ENCODE results near the gene SYCP3.

The SYCP3 gene

GRCh38 chr12:101738920-101739665 is at the start of gene SYCP3:
SYCP3 (minus strand) TSS chr12:101739462; CDS start chr12:101737935, 1,527 bp downstream.
- DNase-seq = no peak

GRCh38 chr12:101785671-101786070 is 46.4 kb upstream of the SYCP3 start:
- no peak for DNase-seq

DNA sequence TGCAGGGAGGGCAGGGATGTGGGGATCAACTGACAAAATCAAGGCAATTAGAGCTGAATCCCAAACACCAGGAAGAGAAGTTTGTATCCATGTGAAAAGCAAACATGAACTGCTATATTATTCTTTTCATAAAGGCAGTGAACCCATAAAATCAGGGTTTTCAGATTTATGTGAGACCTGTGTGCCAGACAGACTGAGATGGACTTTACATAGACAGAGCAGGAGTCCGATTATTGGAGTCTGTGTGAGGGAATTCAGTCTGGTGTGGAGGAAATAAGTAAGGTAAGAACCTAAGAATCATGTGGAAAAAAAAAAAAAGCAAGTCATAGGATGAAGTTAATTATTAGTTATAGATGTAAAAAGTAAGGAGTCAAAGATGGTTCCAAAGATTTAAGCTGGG is 45.1 kb upstream of the SYCP3 start:
- DNase-seq = no peak

DNA sequence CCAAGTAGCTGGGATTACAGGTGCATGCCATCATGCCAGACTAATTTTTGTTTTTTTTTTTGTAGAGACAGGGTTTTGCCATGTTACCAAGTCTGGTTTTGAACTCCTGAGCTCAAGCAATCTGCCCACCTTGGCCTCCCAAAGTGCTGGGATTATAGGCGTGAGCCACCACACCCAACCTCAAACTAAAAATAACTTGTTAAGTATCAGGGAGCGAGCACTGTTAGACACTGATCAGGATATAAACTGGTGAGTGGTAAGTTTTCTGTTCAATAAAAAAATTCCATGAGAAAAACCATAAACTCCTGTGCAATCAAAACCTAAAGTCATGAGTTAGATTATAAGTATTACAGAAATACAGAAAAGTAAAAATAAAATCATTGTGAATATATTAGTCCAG is 44.6 kb upstream of the SYCP3 start:
- no peak for DNase-seq

DNA sequence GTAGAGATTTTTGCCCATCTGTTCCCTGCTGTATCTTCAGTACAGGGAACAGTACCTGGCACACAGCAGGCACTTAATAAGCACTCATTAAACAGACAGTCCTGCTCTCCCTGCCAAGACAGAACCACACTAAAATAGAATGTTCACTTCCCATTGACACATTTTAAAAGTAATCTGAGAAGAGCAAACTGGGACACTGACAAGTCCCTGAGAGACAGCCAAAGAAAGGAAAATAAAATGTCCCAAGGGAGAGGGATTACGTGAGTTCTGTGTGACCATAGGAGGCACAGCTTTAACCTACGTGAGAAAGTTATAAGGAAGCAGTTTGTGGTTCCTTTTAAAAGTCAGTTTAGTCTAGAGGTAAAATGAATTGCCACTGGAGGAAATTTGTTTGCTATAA is 43.9 kb upstream of the SYCP3 start:
- DNase-seq = no peak

DNA sequence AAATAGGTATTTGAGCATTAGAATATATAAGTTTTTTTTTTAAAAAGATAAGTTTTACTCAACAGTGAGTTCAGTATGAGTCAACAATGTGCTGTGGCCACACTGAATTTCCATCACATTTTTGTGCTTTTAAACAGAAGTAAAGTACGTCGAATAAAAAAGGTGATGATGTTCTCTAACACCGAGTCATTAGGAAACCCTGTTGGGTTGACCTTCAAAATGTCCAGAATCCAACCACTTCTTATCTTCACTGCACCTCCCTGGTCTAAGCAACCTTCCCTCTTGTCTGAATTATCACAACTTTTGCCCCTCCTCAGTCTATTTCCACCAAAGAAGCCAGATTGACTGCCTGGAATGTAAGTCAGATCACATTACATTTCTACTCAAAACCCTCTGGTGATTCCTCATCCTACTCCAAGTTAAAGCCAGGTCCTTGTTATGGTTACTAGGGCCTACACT is 43.0 kb upstream of the SYCP3 start:
- DNase-seq = no peak

DNA sequence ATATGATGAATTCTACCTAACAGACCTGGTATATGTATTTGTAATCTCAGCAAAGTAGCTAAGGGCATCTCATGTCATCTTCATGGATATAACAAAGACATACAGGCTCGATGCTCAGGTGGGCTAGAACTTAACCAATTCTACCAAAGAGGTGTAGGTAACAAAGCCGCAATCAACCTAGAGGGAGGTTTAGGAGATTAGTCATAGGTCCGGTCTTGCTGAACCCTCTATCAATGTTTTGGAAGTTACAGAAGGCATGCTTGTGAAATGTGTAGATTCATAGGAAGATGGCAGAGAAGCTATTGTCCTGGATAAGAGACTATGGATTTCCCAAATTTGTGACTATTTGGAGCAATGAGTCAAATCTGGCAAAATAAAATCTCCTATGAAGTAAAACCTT is 42.6 kb upstream of the SYCP3 start:
- no peak for DNase-seq

GRCh38 chr12:101780599-101780998 is 41.3 kb upstream of the SYCP3 start:
- DNase-seq = no peak

DNA sequence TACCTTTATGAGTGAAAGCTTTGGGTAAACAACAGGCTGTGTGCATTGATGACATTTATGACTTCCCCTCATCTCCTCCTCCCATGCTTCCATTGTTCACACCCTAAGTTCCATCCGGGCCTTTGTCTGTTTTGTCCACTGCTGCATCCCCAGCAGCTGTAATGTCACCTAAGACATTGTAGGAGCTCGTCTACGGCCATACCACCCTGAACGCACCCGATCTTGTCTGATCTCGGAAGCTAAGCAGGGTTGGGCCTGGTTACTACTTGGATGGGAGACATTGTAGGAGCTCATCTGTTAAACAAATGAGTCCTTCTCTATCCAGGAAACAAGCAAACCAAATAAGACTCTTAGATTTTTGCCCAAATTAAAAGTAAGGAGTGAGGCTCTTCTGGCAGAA is 40.4 kb upstream of the SYCP3 start:
- no peak for DNase-seq

DNA sequence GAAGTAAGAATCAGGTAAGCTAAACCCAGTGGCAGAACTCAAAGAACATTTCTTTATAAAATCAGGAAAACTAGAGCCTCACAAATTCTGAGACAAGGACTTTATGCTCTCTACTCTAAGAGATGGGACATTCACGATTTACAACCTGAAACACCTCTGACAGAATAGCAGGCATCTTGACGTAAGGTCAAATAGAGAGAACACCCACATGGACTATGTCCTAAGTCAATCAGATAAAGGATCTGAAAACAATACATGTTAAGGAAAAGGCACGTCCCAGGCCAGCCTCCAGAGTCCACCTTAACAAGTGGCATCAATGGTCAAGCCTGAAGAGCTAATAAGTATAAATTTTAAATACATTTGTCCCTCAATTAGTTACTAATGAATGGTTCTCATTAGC is 39.9 kb upstream of the SYCP3 start:
- no peak for DNase-seq

GRCh38 chr12:101777978-101778377 is 38.7 kb upstream of the SYCP3 start:
- DNase-seq = no peak

GRCh38 chr12:101777485-101777884 is 38.2 kb upstream of the SYCP3 start:
- DNase-seq = no peak

GRCh38 chr12:101775816-101776215 is 36.6 kb upstream of the SYCP3 start:
- no peak for DNase-seq

DNA sequence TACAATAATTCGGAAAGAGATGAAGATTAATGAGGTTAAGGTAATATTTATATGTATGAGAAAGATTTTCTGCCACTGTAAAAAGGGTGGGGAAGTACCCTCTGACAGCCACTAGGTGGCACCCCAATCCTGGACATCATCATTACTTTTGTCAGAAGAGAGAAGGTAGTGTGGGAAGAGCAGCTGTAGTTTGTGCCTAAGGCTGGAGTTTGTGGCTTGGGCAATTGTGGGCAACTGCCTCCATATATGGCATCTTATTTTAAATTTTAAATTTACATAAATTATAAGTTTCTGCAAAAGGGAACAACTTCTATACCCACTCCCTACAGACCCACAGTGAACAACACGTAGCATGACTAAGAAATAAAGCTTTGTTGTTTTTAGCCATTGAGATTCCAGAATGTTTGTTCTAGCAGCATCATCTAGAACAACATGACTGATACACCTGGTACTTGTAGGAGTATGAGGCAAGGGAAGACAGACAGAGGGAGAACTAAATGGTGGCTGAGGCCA is 34.4 kb upstream of the SYCP3 start:
- peak; percentile 51 for DNase-seq

DNA sequence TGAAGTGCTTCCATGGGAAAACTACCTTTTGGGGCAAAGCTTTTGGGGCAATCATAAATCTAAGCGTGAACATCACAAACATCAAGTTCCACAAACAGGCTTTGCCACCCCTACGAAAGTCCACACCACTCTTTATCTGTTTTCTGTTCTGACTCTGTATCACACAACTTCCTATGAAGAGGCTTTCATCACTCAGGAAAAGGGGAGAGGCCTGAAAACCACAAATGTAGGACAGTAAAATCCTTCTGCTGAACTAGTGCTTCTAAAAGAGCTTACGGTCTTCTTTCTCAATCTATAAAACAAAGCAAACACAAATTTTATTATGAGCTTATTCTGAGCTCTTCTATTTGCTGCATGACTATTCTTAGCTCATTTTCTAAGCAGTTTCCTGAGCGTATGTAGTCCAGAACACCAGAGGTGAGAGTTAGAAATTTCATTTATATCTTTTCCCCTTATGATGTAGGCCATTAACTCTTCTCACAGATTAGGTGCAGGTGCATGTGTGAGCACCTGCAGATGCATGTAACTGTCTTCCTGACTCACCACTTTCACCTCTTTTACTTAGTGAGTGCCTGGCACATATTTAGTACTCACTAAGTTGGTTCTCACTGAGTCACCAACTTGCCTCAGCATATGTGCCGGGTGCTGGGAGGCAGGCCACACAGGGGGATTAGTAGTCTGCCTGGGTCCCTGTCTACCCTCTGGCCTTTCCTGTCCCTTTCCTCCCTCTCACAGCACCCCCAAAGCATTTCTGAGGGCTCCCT is 32.9 kb upstream of the SYCP3 start:
- DNase-seq = no peak

DNA sequence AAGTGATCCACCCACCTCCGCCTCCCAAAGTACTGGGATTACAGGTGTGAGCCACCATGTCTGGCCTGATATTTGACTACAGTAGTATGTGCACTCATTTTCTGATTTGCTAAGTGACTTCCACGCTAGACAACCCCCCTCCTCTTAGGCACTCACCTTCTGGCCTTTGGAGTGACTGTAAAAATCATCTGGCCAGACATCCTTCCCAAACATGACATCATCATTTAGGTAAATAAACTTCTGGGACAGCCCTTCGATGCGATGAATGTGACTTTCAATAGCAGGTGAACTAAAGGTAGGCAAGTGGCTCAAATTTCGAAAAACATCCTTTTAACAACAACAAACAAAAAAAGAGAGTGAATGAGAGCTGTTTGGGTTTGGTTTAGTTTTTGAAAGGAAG is 30.6 kb upstream of the SYCP3 start:
- DNase-seq = no peak

GRCh38 chr12:101768781-101769180 is 29.5 kb upstream of the SYCP3 start:
- DNase-seq = no peak

- no peak for DNase-seq
These were observed 28.3 kb upstream of the SYCP3 start for GRCh38 chr12:101767537-101767936.

- no peak for DNase-seq
These were observed 25.0 kb upstream of the SYCP3 start for GRCh38 chr12:101764051-101764792.

GRCh38 chr12:101763246-101763931 is 24.1 kb upstream of the SYCP3 start:
- no peak for DNase-seq

GRCh38 chr12:101761781-101762180 is 22.5 kb upstream of the SYCP3 start:
- no peak for DNase-seq

DNA sequence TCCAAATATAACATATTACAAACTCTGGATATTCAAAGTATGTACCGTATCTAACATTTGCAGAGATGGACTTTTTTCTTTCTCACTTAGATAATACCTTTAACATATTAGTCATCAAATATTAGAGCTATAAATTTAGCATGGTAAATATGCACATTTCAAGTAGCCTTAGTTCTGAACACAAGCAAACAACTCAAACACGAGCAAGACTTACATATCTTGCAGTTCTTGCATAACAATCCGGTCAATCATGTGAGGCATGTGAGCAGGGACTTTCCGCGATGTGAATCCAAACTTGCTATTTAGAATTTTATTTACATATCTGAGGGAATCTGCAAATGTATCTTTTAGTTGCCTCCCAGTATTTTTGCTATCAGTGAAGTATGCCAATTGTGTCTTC is 22.1 kb upstream of the SYCP3 start:
- no peak for DNase-seq
